Activated naive CD4-positive, alpha-beta T cell treated with anti-CD3 and anti-CD28 coated beads, Interleukin-2, amount 50 U/mL, for 16 hours (primary cell): ENCODE data around the gene C1orf56.

Experiments
- DNase-seq: peaks from one replicate; pipeline ENCODE4 v3.0.0-alpha.2; 2020

Gene C1orf56

GRCh38 chr1:151026460-151026859 is 21.1 kb upstream of the C1orf56 start:
- DNase-seq: no peak

DNA sequence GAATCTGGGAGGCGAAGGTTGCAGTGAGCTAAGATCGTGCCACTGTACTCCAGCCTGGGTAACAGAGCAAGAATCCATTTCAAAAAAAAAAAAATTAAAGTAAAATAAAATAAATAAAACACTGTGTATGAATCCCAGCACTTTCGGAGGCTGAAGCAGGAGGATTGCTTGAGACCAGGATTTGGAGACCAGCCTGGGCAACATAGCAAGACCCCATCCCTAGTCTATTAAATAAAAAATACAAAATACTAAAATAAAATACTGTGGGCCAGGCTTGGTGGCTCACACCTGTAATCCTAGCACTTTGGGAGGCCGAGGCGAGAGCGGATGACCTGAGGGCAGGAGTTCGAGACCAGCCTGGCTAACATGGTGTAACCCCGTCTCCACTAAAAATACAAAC is 15.4 kb upstream of the C1orf56 start:
- no peak for DNase-seq

GRCh38 chr1:151035167-151035566 is 12.4 kb upstream of the C1orf56 start:
- DNase-seq: no peak

DNA sequence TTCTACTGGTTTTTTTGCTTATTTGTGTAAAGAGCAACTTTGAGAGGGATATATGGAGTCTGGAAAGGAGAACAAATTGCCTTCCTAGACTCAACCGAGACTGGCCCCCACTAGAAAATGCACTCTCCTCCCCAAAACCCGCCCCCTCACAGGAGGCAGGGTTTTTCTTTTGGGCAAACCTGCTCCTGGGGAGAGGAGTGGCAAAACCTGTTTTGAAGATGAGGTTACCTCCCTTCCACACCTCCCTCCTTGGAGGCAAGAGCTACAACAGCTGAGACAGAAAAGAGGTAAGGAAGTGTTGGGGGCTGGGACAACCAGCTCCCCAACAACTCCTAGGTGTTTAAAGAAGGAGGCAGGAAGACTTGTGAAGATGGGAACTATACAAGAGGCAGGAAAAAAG is 11.2 kb upstream of the C1orf56 start, which contains the start of gene BNIPL:
Gene BNIPL, plus strand, starts transcription at position 231 of the 400 bp plus-strand sequence. Its CDS starts 140 bp downstream, at position 371.
- no peak for DNase-seq

DNA sequence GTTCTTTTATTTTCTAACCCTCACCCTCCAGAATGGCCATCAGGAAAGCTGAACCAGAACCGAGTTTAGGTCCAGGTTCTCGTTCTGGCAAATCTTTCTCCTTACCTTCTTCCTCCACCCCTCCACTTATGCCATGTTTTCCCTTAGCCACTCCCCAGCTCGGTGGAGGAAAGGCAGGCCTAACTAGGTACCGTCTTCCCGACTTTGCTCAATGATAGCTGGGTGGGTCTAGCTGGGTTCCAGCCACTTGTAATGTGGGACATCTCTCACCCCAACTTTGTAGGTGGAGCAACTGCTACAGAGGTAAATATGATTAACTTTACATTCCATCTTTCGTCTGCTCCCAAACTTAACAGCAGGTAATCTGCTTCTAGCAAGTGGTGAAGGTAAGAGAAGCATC is 10.5 kb upstream of the C1orf56 start:
- DNase-seq: no peak

- no peak for DNase-seq
Observed at GRCh38 chr1:151039521-151039920, 8.0 kb upstream of the C1orf56 start.

DNA sequence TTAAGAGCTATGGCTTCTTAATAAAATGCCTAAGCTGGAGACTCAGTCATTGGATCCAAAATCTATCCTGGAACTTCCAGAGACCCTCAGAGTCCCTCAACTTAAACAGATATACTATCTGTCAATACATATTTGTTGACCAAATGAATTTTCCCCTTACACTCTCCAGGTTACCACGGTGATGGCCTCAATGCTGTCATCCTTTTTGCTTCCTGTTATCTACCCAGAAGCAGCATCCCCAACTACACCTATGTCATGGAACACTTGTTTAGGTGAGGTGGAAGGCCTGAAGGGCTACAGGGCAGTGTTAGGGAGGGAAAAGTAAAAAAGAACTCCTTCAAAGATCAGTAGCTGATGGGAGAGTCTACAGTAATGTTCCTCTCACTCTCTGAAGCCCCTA is 4.4 kb upstream of the C1orf56 start:
- no peak for DNase-seq

- DNase-seq: peak; percentile 53
Observed at GRCh38 chr1:151047925-151048644, 534 bp downstream of the C1orf56 start.

- DNase-seq: no peak
Observed at GRCh38 chr1:151048645-151049032, 1.1 kb downstream of the C1orf56 start.

DNA sequence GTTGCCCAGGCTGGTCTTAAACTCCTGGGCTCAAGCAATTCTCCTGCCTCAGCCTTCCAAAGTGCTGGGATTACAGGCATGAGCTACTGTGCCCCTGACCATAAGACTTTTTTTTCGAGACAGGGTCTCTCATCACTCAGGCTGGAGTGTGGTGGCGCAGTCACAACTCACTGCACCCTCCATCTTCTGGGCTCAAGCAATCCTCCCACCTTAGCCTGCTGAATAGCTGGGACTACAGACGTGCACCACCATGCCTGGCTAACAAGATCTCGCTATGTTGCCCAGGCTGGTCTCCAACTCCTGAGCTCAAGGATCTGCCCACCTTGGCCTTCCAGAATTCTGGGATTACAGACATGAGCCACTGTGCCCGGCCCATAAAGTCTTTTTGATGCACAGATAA is 1.9 kb downstream of the C1orf56 start:
- no peak for DNase-seq

GRCh38 chr1:151050051-151050688 is 2.6 kb downstream of the C1orf56 start:
- no peak for DNase-seq

DNA sequence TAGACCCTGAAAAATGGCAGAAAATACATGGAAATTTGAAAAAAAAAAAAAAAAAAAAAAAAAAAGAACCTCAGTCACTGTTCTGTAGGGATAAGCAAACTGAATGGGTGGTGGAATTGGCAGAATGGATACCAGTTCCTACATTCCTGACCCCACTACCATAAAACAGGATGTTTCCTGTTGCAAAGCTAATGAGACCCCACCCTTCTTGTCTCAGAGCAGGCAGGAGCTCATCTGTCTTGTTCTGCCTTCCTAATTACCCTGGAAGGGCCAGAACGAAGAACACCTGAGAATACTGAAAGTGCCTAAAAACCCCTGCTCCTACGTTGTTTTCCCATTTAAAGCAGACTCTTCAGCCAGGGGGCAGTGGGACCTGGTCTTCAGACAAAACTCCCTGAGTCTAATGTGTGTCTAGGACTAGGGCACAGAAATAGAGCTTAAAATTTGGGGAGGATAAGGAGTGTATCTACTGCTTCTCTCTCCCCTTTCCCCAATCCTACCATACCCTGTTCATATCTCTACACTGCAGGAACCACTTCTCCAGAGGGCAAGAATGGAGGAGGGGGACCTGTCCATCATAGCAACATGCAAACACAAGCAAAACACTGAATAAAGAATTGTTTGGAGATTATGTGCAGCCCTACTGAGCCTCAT is 3.9 kb downstream of the C1orf56 start:
- no peak for DNase-seq

- DNase-seq: no peak
Observed at GRCh38 chr1:151054971-151055547, 7.5 kb downstream of the C1orf56 start.

- no peak for DNase-seq
Observed at GRCh38 chr1:151055581-151055980, 8.0 kb downstream of the C1orf56 start.

DNA sequence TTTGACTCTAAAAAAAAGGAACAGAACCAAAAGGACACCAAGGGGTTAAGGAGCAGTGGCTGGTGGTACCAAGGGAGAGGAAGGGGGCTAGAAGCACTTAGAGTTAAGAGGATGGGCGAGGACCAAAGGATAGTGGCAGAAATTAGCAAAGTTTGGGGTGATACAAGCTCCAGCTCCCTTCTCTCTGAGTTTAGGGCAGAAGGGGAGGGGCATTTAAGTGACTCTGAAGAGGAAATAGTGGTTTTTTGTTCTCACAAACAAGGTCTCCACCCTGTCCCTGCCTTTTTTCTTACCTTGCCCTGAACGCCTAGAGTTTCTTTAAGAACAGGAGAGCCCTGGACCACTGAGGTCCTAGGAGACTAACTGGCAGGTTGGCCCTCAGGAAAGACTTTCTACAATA is 8.6 kb downstream of the C1orf56 start:
- DNase-seq: no peak

GRCh38 chr1:151058692-151059091 is 11.1 kb downstream of the C1orf56 start:
- DNase-seq: no peak

DNA sequence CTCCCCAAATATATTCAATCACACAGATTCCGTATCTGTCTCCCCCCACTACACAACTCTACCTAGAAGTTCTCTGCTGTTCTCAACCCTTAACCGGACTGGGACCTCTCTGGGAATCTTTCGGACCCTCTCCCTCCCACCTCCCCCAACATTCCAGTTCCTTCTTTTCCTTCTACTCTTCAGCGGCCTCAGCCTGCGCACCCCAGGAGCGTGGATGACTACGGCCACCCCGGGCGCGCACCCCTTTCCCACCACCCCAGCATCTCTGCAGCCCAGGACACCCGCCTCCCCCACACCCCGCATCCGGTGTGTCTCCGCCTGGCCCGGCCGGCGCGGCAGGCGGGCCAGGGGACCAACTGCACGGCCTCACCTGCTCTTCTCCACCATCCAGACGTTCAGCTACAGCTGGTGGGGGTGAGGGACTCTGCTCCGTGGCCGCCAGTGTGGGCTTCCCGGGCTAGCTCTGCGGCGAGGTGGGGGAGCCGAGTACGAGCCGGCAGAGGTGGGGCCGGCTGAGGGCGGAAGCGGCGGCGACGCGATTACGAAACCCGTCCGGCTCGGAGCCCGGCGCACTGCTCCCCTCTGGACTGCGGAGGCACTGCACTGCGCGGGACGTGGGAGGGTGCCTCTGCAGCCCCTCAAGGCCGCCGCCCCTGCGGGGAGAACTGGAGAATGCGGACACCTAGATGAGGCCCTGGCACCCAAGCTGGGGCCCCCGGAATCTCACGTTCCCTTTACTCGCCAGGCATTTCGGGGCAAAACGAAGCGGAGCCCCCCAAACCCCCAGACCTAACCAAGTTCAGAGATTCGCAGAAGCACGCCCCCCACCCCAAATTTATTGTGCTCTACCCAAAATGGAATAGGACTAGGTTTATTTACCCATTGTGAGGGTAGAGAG is 11.8 kb downstream of the C1orf56 start, which contains the start of gene CDC42SE1:
Gene CDC42SE1, minus strand, starts transcription at position 514 of the 898 bp plus-strand sequence. CDS start 3,892 bp downstream, outside the sequence.
- DNase-seq: peak; percentile 86

GRCh38 chr1:151060007-151060656 is 12.6 kb downstream of the C1orf56 start, which contains the start of gene MLLT11:
MLLT11 (plus strand) TSS chr1:151060397; CDS start chr1:151067225, 6,828 bp downstream.
- peak; percentile 27 for DNase-seq

DNA sequence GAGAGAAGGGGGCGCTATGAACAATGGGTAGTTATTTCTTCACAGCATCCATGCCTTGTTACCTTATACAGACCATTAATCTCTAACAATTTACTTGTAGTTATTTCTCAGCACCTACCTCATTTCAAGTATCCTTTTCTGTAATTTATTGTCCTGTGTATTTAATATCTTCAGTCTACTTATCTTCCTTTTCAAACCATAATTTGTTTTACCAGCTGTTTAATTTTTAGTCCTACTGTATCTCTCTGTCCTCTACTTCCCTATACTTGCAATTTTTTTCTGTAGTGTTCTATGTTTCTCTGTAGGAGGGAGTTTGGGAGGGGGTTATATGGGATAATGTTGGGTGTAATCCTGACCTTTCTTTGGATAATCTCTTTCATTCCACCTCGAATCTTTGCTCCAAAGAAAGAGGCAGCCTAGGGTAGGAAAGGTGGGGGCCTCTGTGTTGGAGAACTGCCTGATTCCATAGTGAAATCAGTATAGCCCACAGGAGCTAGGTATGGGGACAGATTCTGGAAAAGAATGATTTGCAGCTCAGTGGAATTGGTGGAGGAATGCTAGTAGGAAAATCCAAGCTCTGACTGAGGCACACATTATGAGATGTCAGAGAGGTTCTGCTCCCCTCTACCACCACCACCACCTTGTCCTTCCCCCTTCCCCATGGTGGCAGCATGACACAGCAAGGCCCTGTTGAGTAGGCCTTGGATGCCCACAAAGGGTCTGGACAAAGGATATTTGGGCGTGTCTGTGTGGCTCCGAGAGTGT is 13.3 kb downstream of the C1orf56 start:
- DNase-seq: no peak

DNA sequence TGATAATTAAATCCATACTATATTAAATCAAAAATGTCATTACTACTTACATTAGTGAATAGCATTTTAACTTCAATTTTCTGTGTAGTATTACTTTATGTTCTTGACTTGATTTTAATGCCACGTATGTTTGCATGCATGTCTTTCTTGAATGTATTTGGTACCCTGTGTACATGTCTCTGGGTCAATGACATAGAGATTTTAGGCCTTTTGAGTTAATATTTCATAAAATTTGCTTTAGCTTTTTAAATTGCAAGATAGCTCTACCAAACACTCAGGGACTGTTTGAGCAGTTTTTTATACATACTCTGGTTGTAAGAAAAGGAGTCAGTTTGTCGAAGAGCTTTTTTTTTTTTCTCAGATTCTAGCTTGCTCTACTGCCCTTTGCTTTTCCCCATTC is 14.2 kb downstream of the C1orf56 start:
- no peak for DNase-seq
